HG03175 (cell line): Measurements from ENCODE around the gene DIS3L2.
"Not testable (repeated sequence)": the region's sequence is repeated elsewhere in the genome, so short reads cannot be mapped to it uniquely, and the experiment has no call there.

Source experiments
- ATAC-seq: cut with Tn5 transposase; IDR thresholded peaks from one replicate; pipeline ENCODE4 v1.9.1; 2021; ENCODE audit warnings: mild to moderate bottlenecking, moderate library complexity; ENCODE audit not compliant: unreplicated experiment

The DIS3L2 gene

DNA sequence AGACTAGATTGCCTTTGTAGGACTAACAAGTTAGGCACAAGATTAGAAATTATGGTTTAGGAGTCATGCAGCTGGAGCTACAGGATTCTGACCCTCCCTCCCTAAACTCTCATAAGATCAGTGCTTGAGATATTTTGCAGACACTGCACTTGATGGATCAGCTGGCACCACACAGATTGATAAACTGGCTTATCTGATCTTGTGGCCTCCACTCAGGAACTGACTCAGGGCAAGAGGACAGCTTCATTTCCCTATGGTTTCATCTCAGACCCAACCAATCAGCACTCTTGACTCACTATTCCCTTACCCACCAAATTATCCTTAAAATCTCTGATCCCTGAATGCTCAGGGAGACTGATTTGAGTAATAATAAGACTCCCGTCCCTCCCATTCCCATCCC is 152.3 kb downstream of the DIS3L2 start:
- ATAC-seq: no peak

DNA sequence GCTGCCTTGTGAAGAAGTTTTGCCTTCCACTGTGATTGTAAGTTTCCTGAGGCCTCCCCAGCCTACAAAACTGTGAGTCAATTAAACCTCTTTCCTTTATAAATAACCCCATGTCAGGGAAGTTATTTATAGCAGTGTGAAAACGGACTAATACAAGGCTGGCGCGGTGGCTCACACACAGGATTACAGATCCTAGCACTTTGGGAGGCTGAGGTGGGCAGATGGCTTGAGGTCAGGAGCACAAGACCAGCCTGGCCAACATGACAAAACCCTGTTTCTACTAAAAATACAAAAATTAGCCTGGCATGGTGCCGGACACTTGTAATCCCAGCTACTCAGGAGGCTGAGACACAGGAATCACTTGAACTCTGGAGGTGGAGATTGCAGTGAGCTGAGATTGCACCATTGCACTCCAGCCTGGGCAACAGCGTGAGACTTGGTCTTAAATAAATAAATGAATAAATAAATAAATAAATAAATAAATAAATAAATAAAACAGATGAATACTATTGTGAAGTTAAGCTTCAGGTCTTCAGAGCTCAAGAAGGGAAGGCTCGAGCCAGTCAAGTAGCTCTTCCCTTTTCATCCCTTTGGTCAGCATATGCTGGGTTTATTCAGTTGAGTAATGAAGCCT is 154.3 kb downstream of the DIS3L2 start:
- not testable (repeated sequence) for ATAC-seq

DNA sequence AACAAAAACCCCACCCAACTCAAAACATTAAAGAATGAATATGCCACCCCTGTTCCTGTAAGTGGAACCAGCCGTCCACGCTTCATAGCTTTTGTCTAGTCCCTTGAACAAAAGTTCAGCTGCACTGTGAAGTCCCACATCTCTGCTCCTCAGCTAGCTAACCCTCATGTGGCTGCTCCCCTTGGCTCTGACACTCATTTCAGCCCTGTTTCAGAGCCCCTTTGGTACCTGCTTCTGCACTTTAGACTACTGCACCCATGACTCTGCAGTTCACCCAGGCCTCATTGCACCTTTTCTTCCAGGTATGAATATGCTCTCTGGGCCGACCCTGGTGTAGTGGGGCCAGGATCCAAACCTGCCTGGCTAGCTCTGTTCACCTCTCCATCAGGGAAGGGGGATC is 155.3 kb downstream of the DIS3L2 start:
- no peak for ATAC-seq

DNA sequence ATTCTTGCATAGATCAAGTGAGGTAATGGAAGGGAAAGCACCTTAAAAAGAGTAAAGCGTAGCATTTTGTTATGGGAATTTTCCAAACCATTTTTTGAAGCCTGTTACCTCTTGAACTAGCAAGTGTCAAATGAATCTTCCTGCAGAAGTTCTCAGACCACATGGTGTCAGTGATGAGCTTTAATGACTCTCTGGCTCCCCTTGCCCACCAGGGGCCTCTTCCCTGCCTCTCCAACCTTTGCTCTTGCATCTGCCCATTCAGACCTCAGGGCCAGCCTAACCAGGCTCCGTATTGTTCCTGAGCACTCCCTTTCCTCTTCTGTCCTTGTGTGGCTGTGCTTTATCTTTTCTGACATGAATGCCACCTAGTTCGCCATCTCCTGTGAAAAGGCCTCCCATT is 155.9 kb downstream of the DIS3L2 start:
- no peak for ATAC-seq

DNA sequence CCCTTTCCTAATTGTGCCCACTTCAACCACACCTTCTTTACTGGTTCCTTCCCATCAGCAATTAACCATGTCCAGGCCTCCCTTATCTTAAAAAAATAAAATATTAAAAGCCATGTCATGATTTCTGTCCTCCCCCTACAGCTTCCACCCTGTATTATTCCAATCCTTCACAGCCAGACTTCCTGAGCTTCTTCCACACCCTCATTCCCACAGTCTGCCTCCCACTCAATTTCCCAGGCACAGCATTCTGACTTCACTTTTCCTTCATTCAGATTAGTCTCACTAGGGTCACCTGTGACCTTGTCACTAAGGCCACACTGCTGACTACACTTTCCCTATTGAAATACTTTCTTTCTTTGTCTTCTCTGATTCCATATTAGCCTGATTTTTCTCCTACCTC is 159.4 kb downstream of the DIS3L2 start:
- ATAC-seq: no peak

DNA sequence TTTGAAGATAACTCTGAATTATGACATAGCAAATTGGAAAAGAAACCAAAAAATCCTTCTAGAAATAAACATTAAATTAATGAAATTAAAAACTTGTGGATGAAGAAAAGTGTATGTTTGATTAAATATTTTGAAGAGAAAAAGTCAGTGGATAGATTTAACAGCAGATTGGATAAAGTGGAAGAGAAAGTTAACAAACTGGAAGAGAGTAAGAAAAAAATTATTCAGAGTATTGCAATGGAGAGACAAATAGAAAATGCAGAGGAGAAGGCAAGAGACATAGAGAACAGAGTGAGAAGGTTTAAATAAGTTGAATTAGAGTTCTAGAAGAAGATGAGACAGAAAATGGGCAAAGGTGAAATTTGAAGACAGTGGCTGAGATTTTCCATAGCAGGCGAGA is 162.8 kb downstream of the DIS3L2 start:
- no peak for ATAC-seq

DNA sequence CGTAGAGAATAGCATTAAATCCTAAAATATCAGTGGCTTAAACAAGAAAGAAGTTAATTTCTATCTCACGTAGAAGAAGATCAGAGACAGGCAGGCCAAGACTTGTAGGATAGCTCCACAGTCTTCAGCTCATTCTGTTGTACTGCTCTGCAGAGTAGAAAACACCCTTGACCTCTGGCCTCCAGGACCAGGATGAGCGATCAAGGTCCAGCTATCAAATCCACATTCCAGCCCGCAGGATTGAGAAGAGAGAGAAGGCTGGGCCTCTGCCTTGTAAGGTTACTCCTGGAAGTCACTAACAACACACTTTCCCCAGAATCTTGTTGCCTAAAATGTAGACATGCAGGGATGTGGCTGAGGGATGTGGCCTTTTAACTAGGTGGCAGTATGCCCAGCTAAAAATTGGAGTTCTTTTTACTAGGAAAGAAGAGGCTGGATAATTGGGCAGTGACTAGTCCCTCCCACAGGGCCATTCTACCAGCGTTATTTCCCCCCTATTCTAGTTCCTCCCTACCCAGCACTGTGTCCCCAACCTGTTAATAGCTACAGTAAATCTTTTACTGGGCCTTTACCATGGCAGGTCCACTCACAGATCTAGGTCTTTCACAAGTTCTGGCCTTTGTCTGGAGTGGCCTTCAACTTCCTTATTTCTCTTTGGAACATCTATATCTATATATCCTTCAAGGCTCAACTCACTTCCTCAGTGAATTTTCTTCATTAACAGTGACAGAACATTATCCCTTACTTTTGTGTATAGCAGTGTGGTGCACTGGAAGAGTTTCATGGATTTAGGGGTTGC is 165.0 kb downstream of the DIS3L2 start:
- ATAC-seq: no peak

DNA sequence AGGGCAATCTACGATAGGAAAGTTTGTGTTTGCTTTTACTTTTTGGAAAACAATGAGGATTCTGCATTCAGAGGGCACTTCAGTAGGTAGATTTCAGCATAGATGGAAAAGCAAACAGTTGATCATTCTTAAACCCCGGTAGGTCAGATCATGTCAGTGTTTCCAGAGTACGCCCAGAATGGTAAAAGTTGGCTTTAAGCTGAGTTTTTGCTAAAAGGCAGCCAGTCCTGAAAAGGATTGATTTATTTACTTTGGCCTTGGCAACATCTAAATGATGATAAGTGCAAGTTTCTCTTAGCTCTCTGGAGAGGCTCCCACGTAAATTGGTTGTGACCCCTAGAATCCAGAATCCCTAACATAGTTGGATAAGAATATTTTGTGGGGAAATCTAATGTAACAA is 168.0 kb downstream of the DIS3L2 start:
- no peak for ATAC-seq

DNA sequence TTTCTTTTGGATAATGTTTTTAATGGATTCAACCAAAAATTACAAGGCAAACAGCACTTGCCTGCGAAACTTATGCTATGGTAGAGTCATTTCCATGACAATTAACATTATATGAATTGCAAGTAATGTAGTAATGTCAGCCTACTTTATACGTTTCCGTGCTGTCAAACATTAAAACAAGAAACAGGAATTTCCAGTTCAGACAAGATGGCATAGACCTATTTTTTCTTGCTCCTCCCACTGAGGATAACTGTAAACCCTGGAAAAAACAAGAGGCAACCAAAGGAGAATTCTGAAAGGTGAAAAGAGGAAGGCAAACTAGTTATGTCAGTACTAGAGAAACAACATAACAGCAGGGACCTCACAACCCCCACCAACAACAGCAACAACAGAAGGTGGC is 170.7 kb downstream of the DIS3L2 start:
- no peak for ATAC-seq

DNA sequence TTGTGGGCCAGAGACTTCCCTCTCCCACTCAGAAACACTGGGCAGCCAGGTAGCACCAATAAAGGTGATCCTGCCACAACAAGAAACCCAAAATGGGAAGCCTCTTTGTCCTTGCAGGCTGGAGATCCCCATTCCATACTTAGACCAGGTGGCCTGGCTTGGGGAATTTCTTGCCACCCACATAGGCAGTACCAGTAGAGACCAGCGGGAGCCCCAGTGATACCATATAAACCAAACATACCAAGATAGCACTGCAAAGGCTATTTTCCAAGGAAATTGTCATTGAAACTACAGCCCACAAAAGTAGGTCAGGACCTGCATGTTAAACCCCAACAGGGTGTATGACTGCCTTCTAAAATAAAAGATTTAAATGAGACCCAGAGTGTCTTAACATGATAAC is 171.6 kb downstream of the DIS3L2 start:
- no peak for ATAC-seq

DNA sequence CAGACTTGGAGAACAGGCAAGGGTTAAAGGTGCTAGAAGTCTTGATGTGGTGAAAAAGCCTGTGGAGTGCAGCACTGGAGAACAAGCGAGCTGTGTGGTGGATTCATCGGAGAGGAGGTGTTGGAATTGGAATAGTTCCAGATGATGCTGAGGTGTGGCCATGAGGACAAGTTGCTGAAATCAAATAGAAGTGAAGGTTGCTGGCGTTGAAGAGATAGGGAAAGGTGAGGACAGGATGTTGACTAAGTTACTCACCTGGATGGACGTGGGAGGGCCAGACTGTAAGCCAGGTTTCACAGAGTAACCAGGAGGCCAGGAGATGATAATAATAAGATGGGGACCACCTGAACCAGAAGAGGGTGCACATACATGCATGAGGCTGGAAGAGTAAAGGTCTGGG is 173.4 kb downstream of the DIS3L2 start:
- ATAC-seq: no peak

DNA sequence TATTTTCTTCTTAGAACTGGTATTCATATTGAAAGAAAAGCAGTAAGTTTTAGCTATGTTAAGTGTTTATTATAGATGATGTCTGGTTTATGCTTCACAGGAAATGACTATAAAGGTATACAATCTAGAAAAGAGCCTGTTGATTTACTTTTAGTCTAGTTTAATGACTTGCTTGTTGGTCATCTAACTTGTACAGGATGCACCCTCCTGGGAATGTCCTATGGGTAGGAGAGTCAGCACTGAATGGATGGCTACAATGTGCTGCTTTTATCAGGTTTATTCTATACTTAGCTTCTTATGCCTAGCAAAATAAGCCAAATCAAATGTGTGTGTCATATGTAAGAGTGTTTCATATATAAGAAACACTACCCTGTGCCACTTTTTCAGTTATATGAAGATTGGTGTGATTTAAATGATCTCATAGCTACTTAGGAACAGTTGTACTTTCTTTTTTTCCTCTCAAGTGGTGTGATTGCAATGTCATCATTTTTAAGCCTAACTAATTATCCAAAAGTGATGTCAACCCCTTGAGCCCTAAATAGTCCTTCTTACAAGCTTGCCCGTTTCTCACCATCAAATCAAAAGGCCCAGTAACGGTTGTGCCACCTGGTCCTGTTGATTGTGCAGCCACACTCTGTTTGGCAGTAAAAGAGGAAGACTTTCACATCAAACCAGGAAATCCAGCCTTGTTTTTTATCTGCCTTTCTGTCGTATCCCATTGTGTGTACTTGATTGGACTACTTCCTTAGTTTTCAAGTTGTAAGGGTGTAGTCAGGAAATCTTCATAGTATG is 176.0 kb downstream of the DIS3L2 start:
- ATAC-seq: no peak

DNA sequence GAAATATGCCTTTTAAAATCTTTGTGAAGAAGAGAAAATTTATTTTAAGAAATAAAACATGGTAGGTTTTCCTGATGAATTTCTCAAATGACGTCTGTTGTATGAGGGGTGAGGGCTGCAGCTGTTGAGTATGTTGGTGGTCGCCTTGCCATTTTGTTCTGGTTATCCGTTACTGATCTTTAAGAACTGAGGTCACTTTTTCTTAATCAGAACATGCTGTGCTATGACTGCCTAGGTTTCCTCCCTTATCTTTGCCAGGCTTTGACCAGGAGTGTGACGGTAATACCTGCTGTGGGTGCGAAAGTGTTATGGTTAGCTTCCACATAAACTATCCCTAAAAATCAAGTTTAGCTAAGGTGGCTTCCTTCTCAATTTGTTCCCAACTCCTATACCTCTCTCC is 176.9 kb downstream of the DIS3L2 start:
- ATAC-seq: no peak

DNA sequence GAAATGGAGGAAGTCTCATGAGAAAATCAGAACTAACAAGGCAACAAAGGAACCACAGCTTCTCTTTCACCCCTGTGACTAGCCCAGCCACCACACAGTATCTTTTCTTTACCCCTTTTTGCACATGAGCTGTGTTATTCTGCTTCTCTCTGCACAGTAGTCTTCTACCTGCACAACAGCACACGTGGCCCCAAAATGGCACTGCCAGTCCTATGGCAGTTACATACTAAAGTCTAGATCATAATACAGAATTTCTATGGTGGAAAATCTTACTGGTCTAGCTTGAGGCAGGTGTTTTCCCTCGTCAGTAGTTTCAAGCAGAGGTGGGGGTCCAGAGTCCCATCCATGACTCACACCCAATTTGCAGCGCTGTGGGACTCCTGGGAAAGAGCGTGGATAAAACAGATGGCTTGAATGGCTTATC is 177.7 kb downstream of the DIS3L2 start:
- no peak for ATAC-seq

DNA sequence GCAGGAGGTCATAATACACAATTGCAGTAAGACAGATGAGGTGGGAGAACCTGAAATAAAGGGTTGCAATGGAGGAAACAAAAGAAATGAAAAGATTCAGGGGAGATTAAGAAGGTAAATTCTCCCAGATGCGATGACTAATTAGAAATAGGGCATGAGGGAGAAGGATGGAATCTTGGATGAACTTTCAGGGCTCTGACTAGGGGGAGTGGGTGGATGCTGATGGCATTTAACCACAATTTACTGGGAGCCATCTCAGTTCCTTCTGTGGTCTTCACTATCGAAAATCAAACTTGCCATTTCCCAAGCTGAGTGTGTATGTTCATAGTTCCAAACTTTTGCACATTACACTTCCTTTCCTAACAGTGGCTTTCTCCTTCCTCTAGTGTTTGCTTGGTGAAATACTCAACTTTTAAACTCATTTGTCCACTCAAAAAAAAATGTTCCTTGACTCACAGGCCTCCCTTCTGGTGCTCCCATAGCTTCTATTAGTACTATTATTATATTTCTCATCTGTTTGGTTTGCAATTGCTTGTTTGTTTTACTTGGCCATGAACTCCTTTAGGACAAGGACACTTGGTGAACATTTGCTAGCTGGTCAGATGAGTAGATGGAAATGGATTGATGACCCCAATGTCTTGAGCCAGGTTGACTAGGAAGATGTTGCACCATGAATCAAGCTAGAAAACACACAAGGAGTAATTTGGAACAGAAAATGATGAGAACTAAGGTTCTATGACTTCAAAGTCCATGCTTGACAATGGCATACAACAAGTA is 178.5 kb downstream of the DIS3L2 start:
- ATAC-seq: no peak

DNA sequence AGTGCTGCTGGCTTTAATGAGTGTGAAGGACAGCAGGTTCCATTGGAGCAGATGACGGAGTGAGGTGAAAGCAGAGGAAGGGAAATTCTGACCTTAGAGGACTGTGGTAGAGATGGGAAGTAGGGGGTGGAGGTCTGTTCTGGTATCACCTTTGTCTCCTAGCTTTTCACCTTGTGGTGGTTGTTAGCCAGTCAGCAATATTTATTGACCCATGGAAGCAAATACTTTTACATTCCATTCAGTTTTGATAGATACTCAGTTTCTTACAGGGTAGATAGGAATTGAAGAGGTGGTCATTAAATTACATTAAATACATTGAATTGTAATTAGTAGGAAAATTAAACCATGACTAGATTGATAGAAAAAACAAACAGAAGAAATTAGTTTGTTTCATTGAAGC is 180.1 kb downstream of the DIS3L2 start:
- ATAC-seq: no peak

DNA sequence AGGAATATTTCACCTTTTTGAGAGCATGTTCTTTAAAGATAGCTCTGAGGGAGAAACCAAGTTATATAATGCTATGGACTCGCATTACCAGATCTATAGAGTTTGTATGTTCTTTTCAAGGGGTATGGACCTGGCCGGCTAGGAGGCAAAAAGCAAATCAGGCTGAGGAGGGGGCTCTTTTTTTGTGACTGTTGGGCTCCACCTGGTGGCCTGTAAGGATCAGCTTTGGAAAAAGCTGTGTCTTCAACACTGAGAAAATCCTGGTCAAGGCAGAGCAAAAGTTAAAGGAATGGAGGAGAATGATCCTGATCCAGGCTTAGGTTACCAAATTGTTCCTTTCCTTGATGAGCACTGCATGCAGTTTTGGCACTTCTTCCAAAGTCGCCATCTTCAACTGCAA is 180.5 kb downstream of the DIS3L2 start:
- no peak for ATAC-seq

DNA sequence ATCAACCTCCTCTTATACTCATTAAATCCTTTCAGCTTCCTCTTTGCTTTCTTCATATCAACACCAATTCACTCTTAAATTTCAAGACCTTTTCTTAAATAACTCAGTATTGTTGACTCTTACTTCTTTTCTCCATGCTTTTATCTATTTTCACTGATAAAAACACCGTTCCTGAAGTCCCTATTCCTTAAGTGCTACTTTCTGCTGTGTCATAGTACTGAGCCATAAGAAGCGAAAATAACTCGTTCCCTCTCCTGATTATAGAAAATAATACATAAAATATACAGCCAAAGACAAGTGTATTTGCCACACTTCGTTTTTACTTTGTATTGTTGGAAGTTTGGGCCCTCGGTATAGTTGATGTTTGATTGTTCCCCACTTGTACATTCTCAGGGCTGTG is 181.0 kb downstream of the DIS3L2 start:
- no peak for ATAC-seq

DNA sequence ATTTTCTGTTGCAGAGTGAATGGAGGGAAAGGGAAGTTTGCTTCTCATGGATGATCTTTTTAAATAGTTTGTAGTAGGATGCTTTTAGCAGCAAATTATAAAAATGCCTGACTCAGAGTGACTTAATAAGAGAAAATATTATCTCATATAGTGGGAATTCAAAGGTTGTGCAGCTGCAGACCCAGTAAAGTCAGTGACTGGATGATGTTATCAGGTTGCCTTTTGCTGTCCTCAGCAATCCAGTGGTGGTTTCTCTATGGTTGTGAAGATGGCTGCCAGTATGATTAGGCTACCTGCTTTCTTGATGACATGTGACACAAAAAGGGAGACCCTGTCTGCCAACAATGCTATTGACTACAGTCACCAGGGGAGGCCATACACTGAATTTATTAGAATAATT is 184.8 kb downstream of the DIS3L2 start:
- no peak for ATAC-seq

DNA sequence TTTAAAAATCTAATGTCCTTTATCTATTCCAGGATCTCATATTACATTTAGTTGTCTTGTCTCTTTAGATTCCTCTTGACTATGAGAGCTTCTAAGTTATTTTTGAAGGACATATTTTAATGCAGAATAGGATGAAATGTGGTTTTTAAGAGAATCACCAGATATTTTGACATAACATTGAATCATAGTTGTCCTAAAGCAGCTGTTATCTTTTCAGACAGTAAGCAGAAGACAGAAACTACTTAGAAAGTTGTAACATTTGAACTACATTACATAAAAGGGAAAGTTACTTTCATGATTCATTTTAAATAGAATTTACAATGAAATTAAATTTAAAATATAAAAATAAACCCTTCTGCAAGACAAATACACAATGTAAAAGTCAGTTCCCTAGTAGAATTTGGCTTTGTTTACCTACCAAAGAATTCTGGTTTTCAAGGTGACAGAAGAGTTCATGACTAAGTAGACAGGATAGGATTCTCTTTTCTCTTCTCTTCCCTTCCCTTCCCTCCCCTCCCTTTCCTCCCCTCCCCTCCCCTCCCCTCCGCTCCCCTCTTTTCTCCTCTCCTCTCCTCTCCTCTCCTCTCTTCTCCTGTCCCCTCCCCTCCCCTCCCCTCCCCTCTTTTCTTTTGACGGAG is 186.0 kb downstream of the DIS3L2 start:
- no peak for ATAC-seq

DNA sequence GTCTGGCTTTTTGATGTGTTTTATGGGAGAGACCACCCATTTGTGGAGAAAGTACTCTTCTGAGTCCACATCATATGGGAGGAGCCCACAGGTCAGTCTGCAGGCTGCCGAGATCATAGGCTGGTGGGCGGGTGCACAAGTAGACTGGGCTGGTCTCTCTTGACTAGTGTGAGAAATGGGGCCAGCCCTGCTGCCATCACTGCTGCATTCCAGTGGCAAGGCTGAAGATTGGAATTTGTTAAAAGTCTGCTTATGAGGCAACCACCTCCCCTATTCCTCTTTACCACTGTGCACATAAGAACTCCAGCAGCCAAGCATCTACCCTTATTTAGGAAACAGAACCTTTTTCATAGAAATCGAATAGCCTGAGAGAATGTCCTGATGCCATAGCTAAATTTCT is 200.7 kb downstream of the DIS3L2 start:
- ATAC-seq: no peak
